ENCODE measurements around the gene WDR77.

Gene WDR77

DNA sequence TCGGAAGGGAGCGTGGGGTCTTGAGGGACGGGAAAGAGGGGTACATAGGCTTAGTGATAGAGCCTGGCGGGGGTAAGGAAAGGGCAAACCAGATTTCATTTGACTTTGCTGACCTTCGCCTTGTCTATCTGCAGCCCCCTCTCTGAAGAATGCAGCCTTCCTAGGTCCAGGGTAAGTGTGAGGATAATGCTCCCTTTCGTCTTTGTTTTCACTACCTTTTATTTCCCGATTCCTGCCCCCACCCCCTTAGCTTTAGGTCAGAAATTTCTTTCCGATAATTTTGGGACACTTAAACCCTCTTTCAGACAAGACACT is 604 bp upstream of the WDR77 start:
- no peak for FAIRE-seq
- TF ChIP-seq TAF1 (IDR thresholded peaks at IDR 0.05; ENCODE audit: borderline replicate concordance, low read depth, low read length) = no peak
- no peak for TF ChIP-seq POLR2AphosphoS5 (IDR thresholded peaks at IDR 0.05; ENCODE audit: low read depth, low read length)
- TF ChIP-seq POLR2A (IDR thresholded peaks at IDR 0.05; ENCODE audit: low read depth, low read length) = no peak

DNA sequence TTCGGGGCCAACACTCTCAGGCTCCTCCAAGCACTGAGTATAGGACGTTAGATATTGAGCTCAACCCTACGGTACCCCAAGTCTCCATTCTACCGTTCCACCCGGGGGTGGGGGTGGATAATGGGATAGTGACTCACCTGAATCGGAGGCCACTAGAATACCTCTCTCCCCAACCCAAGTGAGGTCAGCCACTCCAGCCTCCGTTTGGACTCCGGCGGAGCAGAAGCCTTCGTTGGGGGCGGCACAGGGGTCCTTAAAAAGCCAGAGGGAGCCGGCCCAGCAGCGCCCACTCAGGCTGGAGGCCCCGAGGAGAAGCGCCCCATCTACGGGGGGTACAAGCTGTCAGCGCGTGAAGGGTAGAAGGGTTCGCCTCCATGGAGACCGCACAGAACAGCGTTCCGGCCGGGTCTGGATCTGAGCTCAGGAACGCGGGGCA is 556 bp downstream of the WDR77 start:
- FAIRE-seq (no peak), DNase-seq (ENCODE audit: insufficient read length) (peak; percentile 9)
- TF ChIP-seq POLR2AphosphoS5 (IDR thresholded peaks at IDR 0.05; ENCODE audit: low read depth, low read length) (no peak), POLR2A (IDR thresholded peaks at IDR 0.05; ENCODE audit: low read depth, low read length) (no peak), TAF1 (IDR thresholded peaks at IDR 0.05; ENCODE audit: borderline replicate concordance, low read depth, low read length) (no peak)

More for the DNA sequence above, 604 bp upstream of the WDR77 start:
- DNase-seq (ENCODE audit: insufficient read length) = no peak

DNA sequence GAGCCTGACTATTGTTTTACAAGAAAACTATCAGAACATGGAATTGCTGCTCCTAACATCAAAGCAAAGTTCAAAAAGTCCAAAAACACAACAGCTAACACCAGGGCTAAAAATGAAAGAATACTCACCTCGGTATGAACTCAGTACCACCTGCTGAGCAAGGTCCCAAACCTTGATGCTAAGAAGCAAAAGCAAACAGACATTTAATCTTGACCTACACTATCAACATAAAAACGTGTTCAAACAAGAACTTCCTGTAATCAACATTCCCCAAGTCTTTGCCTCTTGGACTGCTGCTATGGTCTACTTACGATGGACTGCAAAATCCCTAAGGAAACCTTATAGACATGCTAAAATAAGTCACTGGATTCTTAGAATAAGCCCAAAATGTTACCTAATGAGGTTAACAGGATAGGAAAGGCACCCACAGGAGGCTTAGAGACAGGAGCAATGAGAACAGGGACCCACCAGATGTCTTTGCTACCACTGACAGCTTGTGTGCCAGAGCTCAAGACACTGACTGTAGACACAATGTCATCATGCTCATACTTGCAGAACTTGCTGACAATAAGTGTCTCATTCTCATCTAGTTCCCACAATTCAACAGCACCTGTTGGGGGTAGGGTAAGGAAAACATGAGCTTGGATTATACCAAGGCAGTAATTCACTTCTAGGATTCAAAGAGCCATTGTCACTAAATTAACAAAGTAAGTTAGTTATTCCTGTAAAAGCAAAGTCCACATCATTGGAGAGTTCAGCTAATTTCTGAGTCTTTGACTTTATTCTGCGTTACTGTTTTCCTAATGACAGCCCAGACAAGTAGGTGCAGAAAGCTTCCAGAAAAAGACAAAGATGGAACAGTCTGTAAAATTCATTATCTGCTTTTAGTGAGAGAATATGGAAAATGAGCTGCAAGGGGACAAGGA is 1.8 kb downstream of the WDR77 start:
- TF ChIP-seq POLR2AphosphoS5 (IDR thresholded peaks at IDR 0.05; ENCODE audit: low read depth, low read length) (no peak), TAF1 (IDR thresholded peaks at IDR 0.05; ENCODE audit: borderline replicate concordance, low read depth, low read length) (no peak), POLR2A (IDR thresholded peaks at IDR 0.05; ENCODE audit: low read depth, low read length) (no peak)
- no peak for DNase-seq (ENCODE audit: insufficient read length)
- FAIRE-seq = no peak

DNA sequence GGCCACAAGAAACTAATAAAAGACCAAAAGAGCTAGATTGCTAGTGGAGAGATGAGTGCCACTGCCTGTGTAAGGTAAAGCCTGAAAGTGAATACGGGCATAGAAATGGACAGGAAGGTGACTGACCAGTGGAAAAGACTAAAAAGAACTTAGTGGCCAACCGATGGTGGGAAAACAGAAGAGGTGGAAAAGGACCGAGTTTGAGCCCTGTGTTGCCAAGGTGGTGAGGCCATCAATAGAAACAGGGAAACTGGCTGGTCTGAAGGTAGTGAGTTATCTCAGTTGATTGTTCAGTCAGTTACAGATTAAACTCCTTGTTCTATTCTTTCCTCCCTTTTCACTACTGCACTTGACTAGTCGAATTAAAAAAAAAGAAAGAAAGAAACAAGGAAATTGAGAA is 2.5 kb downstream of the WDR77 start:
- TF ChIP-seq POLR2A (IDR thresholded peaks at IDR 0.05; ENCODE audit: low read depth, low read length) (no peak), TAF1 (IDR thresholded peaks at IDR 0.05; ENCODE audit: borderline replicate concordance, low read depth, low read length) (no peak), POLR2AphosphoS5 (IDR thresholded peaks at IDR 0.05; ENCODE audit: low read depth, low read length) (no peak)
- DNase-seq (ENCODE audit: insufficient read length) (no peak), FAIRE-seq (no peak)

DNA sequence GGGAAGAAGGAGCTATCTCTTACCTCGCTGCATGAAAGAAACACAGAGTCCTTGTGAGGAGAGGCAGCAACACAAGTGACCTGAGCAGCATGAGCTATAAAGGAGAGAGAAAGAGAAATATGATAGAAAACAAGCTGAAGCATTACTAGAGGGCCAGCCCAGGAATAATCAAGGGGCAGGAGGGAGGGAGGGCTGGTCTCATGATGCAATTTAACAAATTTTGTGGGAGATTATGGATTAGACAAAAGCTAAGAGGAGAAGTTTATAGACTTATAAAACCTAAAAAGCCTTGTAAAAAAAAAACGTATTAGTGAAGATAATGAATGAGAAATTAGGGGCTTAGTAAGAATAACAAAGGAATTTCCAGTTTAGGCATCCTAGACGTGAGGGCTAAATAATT is 5.0 kb downstream of the WDR77 start:
- FAIRE-seq (no peak), DNase-seq (ENCODE audit: insufficient read length) (no peak)
- no peak for TF ChIP-seq POLR2A (IDR thresholded peaks at IDR 0.05; ENCODE audit: low read depth, low read length)

DNA sequence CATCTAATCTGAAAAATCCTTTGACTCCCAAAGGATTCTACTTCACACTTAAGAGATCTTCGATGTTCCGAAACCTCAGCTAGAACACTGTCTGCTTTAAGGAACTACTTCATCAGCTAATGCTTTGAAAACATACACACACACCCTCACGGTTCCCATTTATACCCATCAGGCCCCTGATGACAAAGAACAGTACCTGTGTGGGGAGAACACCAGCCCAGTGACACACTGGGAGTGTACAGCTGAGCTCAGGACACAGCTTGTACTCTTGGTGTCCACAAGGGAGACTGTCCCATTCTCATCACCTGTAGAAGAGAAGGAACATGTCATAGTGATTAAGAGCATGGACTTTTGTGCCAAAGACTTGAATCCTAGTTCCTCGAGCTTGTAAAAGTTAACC is 6.6 kb downstream of the WDR77 start:
- DNase-seq (ENCODE audit: insufficient read length) = no peak
- no peak for TF ChIP-seq POLR2AphosphoS5 (IDR thresholded peaks at IDR 0.05; ENCODE audit: low read depth, low read length)
- no peak for FAIRE-seq

DNA sequence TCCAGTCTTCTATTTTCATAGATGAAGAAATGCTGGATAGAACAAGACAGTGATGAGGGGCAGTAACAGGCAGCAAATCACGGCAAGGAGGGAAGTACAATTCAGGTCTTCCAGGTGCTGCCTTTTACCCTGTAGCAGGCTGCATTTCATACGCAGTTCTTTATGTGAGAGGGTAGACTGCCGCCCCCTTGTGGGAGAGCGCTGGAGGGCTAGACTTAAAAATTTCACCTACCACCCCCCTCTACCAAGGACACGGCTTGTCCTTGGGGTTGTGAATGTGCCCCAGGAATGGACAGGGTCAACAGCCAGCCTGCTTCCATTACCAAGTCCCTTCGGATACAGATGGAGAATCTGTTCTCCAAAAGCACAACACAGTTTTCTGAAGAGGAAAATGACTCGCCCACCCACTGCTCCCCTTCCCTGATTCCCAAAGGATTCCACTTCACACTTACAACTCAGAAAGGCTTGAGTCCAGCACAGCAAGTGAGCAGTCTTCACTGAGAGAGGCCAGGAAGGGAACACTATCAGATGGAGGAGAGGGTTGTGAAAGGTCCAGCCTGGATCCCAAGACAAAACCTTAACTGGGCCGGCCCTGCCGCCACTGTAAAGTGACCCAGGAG is 7.4 kb downstream of the WDR77 start:
- peak; percentile 24 for FAIRE-seq
- TF ChIP-seq POLR2AphosphoS5 (IDR thresholded peaks at IDR 0.05; ENCODE audit: low read depth, low read length) = no peak
- TF ChIP-seq POLR2A (IDR thresholded peaks at IDR 0.05; ENCODE audit: low read depth, low read length) = no peak
- TF ChIP-seq TAF1 (IDR thresholded peaks at IDR 0.05; ENCODE audit: borderline replicate concordance, low read depth, low read length) = no peak
- no peak for DNase-seq (ENCODE audit: insufficient read length)

DNA sequence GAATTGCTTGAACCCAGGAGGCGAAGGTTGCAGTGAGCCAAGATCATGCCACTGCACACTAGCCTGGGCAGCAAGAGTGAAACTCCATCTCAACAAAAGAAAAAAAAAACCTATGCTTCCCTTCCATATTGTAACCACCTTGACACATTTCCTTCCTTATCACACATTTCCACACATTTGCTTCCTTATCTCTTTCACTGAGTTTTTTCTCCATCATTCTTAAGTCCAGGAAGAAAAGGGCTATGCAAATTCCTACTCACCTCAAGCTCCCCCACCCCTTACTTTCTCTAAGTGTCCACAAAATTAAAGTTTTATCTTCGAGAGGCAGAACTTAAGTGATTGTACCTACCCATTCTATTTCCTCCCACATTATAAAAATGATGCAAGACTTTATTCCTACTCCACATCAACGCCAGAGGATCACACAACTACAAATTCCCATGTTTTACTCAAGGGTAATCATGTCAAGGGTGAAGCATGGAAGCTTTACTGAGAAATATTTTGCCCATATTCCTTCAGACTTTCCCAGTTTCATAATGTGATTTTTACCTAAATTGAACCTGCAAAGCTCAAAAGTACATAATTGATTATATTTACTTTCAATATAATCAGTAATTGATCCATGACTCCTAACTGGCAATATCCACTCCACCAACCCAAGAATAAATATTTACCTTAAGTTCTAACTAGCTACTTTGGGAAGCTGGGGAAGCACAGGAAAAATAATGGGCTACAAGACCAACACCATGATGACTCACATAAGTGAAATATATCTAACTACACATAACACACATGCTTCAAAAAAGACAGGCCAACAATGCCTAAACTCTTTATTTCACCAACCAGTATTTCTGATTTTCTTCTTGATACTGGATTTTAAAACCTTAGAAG is 9.3 kb downstream of the WDR77 start:
- FAIRE-seq (no peak), DNase-seq (ENCODE audit: insufficient read length) (no peak)
- no peak for TF ChIP-seq POLR2AphosphoS5 (IDR thresholded peaks at IDR 0.05; ENCODE audit: low read depth, low read length)

DNA sequence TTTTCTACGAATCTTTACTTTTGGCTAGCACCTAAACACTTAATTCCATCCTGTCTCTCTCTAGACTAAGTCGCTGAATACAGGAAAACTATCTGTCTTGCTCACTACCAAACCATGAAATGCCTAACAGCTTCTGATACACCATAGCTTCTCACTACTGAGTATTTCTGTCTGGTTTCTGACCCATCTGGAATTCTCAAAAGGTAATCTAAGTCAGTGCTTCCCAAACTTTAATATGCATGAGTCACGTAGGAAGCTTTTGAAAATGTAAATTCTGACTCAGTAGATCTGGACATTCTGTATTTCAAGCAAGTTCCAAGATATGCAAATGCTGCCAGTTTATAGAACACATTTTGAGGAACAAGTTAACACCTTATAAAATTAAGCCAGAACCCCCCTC is 12.3 kb downstream of the WDR77 start:
- TF ChIP-seq POLR2AphosphoS5 (IDR thresholded peaks at IDR 0.05; ENCODE audit: low read depth, low read length) (no peak), TAF1 (IDR thresholded peaks at IDR 0.05; ENCODE audit: borderline replicate concordance, low read depth, low read length) (no peak)
- FAIRE-seq (peak; percentile 73), DNase-seq (ENCODE audit: insufficient read length) (no peak)

DNA sequence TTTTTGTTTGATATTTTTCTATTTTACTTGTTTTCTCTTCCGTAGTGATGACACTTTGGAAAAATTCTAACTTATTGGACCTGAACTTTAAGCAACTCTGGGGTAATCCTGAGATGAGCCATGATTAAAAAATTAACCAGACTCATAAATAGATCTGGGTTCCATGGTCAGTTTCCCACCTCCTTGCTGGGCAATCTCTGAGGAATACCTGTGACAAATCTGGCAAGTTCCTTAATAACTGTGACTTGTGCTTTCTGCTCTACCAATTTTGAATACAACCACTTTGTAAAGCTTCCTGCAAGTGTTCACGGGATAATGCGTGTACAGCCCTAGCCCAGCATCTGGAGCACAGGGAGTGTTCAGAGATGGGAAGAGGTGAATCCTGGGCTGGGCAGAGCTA is 24.8 kb downstream of the WDR77 start:
- TF ChIP-seq POLR2A (IDR thresholded peaks at IDR 0.05; ENCODE audit: low read depth, low read length) (no peak), POLR2AphosphoS5 (IDR thresholded peaks at IDR 0.05; ENCODE audit: low read depth, low read length) (no peak), TAF1 (IDR thresholded peaks at IDR 0.05; ENCODE audit: borderline replicate concordance, low read depth, low read length) (no peak)
- FAIRE-seq (no peak), DNase-seq (ENCODE audit: insufficient read length) (no peak)

DNA sequence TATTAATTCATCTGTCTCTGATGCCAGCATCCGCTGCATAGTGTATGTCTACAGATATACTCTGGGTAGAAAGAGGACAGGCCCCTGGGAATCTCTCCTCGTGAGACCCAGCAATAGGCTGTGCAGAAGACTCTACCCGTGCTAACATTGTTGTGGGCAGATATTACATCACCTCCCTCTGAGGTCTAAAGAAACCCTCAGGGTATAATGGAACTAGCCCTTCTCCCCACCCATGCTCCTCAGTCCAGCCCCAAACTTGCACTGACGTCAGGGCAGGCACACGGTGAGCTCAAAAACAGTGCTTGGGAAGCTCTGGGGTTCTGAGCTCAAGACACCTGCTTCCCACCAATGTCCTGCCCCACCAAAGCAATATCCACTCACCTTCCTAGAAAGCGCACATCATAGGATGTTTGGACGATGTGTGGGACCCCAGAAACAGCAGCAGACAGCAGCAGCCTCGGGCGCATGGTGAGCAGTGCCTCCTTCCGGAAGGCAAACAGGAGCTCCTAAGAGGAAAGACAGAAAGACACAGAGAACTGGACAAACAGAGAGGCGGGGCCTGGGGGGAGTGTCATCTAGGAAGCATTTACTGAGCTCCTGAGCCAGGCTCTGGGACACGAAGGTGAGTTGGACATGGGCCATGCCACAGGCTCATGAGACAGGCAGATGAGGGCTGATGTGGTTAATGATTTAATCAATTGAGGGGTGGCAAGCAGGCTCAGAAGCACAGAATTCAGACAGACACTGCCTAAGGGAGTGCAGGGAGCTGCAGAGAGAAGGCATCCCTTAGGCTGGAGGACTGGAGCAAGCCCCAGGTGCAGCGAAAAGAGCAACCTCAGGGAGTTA is 26.3 kb downstream of the WDR77 start:
- TF ChIP-seq POLR2A (IDR thresholded peaks at IDR 0.05; ENCODE audit: low read depth, low read length) (no peak), POLR2AphosphoS5 (IDR thresholded peaks at IDR 0.05; ENCODE audit: low read depth, low read length) (no peak), TAF1 (IDR thresholded peaks at IDR 0.05; ENCODE audit: borderline replicate concordance, low read depth, low read length) (no peak)
- no peak for DNase-seq (ENCODE audit: insufficient read length)
- no peak for FAIRE-seq
